CD1c-positive myeloid dendritic cell (primary cell): ENCODE measurements around the gene STK11.
"Not testable (repeated sequence)": the region's sequence is repeated elsewhere in the genome, so short reads cannot be mapped to it uniquely, and the experiment has no call there.

Experiments
- DNase-seq: peaks from one replicate; pipeline ENCODE4 v3.0.0-alpha.2; 2016; ENCODE audit errors: extremely low spot score

Gene STK11

DNA sequence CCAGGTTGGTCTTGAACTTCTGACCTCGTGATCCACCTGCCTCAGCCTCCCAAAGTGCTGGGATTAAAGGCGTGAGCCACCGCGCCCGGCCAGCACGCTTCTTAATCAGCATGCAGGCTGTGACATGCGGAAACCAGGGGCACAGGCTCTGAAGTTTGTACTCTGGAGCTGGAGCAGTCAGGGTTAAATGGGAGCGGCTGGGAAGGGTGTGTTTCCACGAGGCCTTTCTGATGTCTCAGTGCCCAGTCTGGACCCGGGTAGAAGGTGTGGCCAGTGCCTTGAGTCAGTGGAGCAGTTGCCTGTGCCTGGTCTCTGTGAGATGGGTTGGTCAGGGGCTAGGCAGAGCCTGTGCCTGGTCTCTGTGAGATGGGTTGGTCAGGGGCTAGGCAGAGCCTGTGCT, 3.3 kb downstream of the STK11 start:
- DNase-seq: not testable (repeated sequence)

GRCh38 chr19:1210227-1210538, 4.6 kb downstream of the STK11 start:
- no peak for DNase-seq

GRCh38 chr19:1211494-1212234, 6.1 kb downstream of the STK11 start:
- DNase-seq: no peak

GRCh38 chr19:1213391-1214286, 8.1 kb downstream of the STK11 start:
- peak; percentile 95 for DNase-seq

- no peak for DNase-seq
These were observed 8.8 kb downstream of the STK11 start for GRCh38 chr19:1214299-1214861.

GRCh38 chr19:1214862-1215731, 9.5 kb downstream of the STK11 start:
- no peak for DNase-seq

DNA sequence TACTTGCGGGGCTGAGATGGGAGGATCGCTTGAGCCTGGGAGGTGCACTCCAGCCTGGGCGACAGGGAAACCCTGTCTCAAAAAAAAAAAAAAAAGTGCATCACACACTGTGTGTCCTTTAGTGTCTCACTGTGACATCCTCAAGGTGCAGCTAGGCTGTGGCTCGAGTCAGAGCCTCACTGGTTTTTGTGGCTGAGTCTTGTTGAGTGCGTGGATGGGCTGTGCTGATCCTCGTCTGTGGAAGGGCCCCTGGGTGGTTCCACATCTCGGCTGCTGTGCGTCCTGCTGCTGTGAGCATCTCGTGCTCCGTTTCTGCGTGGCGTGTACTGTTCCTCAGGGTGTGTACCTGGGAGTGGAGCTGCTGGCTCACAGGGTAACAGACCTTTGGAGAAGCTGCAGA, 11.2 kb downstream of the STK11 start:
- no peak for DNase-seq

- no peak for DNase-seq
These were observed 11.8 kb downstream of the STK11 start for GRCh38 chr19:1217366-1217765.

DNA sequence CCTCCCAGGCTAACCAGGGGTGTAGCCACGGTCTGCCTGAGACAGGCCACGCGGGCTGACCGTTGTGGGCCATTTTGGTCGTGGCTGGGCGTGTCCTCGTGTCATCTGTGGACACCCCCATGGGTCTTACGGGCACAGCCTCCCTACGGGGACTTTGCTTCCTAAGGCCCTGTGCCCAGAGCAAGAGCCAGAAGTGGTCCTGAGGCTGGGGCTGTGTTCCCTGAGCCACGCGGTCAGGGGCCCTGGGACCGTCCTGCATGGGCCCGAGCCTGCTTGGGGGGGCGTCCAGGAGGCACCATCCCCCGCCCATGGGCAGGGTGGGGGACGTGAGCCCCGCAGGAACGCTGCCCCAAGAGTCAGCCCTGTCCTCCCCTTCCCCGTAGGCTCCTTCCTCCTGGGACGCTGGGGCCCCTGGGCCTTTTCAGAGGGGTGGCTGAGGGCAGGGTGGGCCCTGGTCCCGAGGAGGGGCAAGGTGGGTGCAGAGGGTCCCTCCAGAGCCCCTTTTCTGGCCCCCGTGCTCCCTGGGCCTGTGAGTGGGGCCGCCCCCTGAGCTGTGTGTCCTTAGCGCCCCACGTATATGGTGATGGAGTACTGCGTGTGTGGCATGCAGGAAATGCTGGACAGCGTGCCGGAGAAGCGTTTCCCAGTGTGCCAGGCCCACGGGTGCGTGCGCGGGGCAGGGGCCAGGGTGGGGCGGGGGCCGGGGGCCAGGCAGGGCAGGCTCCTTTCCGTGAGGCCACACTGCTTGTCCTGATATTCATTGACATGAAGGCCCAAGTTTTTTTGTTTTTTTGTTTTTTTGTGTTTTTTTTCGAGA, 13.4 kb downstream of the STK11 start:
- no peak for DNase-seq

- no peak for DNase-seq
These were observed 14.4 kb downstream of the STK11 start for GRCh38 chr19:1219786-1220476.

GRCh38 chr19:1220477-1220930, 14.9 kb downstream of the STK11 start:
- no peak for DNase-seq

GRCh38 chr19:1220976-1221903, 15.7 kb downstream of the STK11 start:
- DNase-seq: peak; percentile 47

DNA sequence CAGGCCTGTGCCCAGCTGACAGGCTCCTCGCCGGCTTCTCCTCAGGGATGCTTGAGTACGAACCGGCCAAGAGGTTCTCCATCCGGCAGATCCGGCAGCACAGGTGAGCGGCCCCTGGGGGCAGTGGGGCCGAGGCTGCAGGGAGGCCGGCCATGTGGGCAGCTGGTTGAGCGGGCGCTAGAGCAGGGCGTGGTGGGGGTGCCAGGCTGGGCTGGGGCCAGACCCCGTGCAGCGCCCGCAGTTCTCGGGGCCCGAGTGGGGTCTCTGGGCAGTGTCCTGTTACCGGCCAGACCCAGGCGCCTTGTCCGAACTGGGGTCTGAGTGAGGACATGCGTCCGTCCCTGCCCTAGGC, 16.3 kb downstream of the STK11 start:
- no peak for DNase-seq

DNA sequence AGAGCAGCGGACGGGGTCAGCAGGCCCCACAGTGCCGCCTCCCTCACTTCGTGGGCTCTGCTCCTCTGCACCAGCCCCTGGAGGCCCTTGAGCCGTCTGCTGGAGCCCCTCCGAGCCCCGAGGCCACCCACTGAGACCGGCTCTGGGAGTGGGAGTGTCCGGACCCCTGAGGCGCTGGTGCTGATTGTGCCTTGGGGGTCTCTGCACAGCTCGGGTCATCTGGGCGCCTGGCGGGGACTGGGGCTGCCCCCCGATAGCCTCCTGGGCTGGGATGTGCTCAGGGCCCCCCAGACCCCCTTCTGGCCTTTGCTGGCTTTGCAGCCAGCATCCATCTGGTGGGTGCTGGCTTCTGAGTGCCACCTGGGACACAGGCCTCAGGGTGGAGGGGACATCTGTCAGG, 16.8 kb downstream of the STK11 start:
- DNase-seq: no peak

- DNase-seq: no peak
These were observed 17.7 kb downstream of the STK11 start for GRCh38 chr19:1223018-1223855.

GRCh38 chr19:1224047-1224825, 18.7 kb downstream of the STK11 start:
- no peak for DNase-seq

DNA sequence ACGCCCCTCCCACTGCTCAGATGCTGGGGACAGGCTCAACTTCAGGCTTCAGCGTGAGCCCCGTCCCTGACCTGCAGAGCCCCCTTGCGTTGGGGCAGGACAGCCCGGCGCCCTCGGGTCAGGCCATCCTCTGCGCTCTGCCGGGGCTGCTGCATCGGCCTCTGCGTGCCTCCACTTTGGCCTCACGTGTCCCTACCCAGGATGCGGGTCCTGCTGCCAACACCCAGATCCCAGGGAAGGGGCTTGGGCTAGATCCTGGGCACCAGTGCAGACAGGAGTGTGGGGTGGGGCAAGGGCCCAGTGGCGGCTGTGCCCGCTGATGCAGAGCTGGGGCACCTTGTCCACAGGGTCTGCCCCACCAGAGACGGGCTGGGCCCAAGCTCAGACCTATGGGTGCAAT, 19.3 kb downstream of the STK11 start:
- DNase-seq: no peak
